T-helper 1 cell treated with Interleukin-12 subunit alpha and Interleukin-12 subunit beta and Interleukin-4 antibody, amounts not matched to agents 30 ng/mL and 1 ng/mL, for 36 hours (primary cell): ENCODE data around the gene ZNF622. TPM values are rescaled to one million over a fixed set of nuclear protein-coding genes. Genes with fewer than 3 reads are reported as not detected.
"Not testable (repeated sequence)": the region's sequence is repeated elsewhere in the genome, so short reads cannot be mapped to it uniquely, and the experiment has no call there.

Experiments used
- intact Hi-C: fragments of 100-400 bp; cut with micrococcal nuclease; formaldehyde crosslinking; loops from one replicate; pipeline ENCODE4 v1.15.1; 2024
- total RNA-seq: library from RNA; stranded (reverse); gene quantifications from 2 replicates; pipeline ENCODE4 v1.2.3, GENCODE V29; 2022

Gene ZNF622
- total RNA-seq, 1 donor from 2014 or later, result 35.9 TPM

GRCh38 chr5:16480821-16481538 is 15.4 kb upstream of the ZNF622 start:
- intact Hi-C loops, result no loop called here

- intact Hi-C loops, result no loop called here
Observed at GRCh38 chr5:16480144-16480543, 14.5 kb upstream of the ZNF622 start.

- intact Hi-C loops, result no loop called here
Observed at GRCh38 chr5:16477541-16477940, 11.9 kb upstream of the ZNF622 start.

GRCh38 chr5:16476417-16476816 is 10.8 kb upstream of the ZNF622 start:
- intact Hi-C loops, result not testable (repeated sequence)

GRCh38 chr5:16471387-16471786 is 5.8 kb upstream of the ZNF622 start:
- intact Hi-C loops, result no loop called here

GRCh38 chr5:16467363-16468219 is 2.0 kb upstream of the ZNF622 start:
- intact Hi-C loops, result loop anchor here (5.0 to 10.0 kb wide), 3 partner anchors 470 to 1883 kb away; partner anchors contain the start of genes MYO10, OTULIN and OTULINL

- intact Hi-C loops, result loop anchor here (1.0 to 10.0 kb wide), 6 partner anchors 9 to 1880 kb away; partner anchors contain the start of genes MYO10, OTULIN and OTULINL
Observed at GRCh38 chr5:16464664-16465543, 696 bp downstream of the ZNF622 start.

- intact Hi-C loops, result loop anchor here (10.0 kb wide), 1 partner anchor 1879 kb away; the partner anchor contains the start of gene OTULINL
Observed at GRCh38 chr5:16464231-16464630, 1.4 kb downstream of the ZNF622 start.

GRCh38 chr5:16461782-16462181 is 3.8 kb downstream of the ZNF622 start:
- intact Hi-C loops, result loop anchor here (10.0 kb wide), 1 partner anchor 1877 kb away; the partner anchor contains the start of gene OTULINL

GRCh38 chr5:16461026-16461425 is 4.6 kb downstream of the ZNF622 start:
- intact Hi-C loops, result loop anchor here (10.0 kb wide), 1 partner anchor 1876 kb away; the partner anchor contains the start of gene OTULINL

GRCh38 chr5:16459451-16459850 is 6.1 kb downstream of the ZNF622 start:
- intact Hi-C loops, result no loop called here

GRCh38 chr5:16457853-16458252 is 7.7 kb downstream of the ZNF622 start:
- intact Hi-C loops, result loop anchor here (2.0 kb wide), 1 partner anchor 209 kb away; no protein-coding TSS in a partner anchor

GRCh38 chr5:16457451-16457850 is 8.1 kb downstream of the ZNF622 start:
- intact Hi-C loops, result loop anchor here (2.0 kb wide), 1 partner anchor 209 kb away; no protein-coding TSS in a partner anchor

GRCh38 chr5:16456103-16456832 is 9.3 kb downstream of the ZNF622 start:
- intact Hi-C loops, result loop anchor here (1.0 to 2.0 kb wide), 3 partner anchors 9 to 296 kb away; partner anchors contain the start of gene ZNF622

- intact Hi-C loops, result loop anchor here (1.0 to 2.0 kb wide), 4 partner anchors 10 to 1349 kb away; partner anchors contain the start of gene ZNF622
Observed at GRCh38 chr5:16455668-16456067, 9.9 kb downstream of the ZNF622 start.

- intact Hi-C loops, result loop anchor here (2.0 kb wide), 1 partner anchor 1348 kb away; no protein-coding TSS in a partner anchor
Observed at GRCh38 chr5:16454686-16455085, 10.9 kb downstream of the ZNF622 start.

- intact Hi-C loops, result loop anchor here (2.0 kb wide), 1 partner anchor 1347 kb away; no protein-coding TSS in a partner anchor
Observed at GRCh38 chr5:16453609-16454008, 12.0 kb downstream of the ZNF622 start.

- intact Hi-C loops, result no loop called here
Observed at GRCh38 chr5:16450163-16450562, 15.4 kb downstream of the ZNF622 start.

- intact Hi-C loops, result no loop called here
Observed at GRCh38 chr5:16446993-16447392, 18.6 kb downstream of the ZNF622 start.

- intact Hi-C loops, result no loop called here
Observed at GRCh38 chr5:16437977-16438376, 27.6 kb downstream of the ZNF622 start.
